ENCODE results near the gene SLC22A23. TPM values are rescaled to one million over a fixed set of nuclear protein-coding genes. Genes with fewer than 3 reads are reported as not detected.

The SLC22A23 gene
- polyA plus RNA-seq, 1 donor (not counting 4 experiments of a cell fraction or from before 2014, with no cell fraction given): 4.3 TPM

- Histone ChIP-seq H3K36me3 (ENCODE audit: control insufficient read depth in 2 of 2, extremely low read depth in 1 of 2, insufficient read depth in 2 of 2, low read length in 2 of 2) (no peaks in the 10 kb centered on the region), H3K79me2 (ENCODE audit: control insufficient read depth, insufficient read depth, low read length) (no peaks in the 10 kb centered on the region), H3K27ac (ENCODE audit: control insufficient read depth, insufficient read depth, low read length) (no peak within 1 kb of the TSS), H3K9me3 (ENCODE audit: control insufficient read depth, low read depth, low read length) (no peaks in the 10 kb centered on the region), H3K4me2 (ENCODE audit: control insufficient read depth, extremely low read depth, insufficient read depth, low read depth, low read length) (peak within 1 kb of the TSS; percentile 82), H3K9me1 (ENCODE audit: control insufficient read depth, extremely low read depth, insufficient read depth, low read length) (no peaks in the 10 kb centered on the region), H2AFZ (ENCODE audit: control insufficient read depth, low read length) (peak within 1 kb of the TSS; percentile 35), H3K4me3 (ENCODE audit: control insufficient read depth in 2 of 3, extremely low read depth in 1 of 3, insufficient read depth in 2 of 3, low read depth in 1 of 3, low read length in 3 of 3) (peak within 1 kb of the TSS; percentile 26 to 56 (median 35)), H3K9ac (ENCODE audit: control insufficient read depth, extremely low read depth, insufficient read depth, low read length) (no peak within 1 kb of the TSS), H4K20me1 (ENCODE audit: control insufficient read depth, extremely low read depth, insufficient read depth, low read length) (no peaks in the 10 kb centered on the region), H3K27me3 (ENCODE audit: control insufficient read depth, extremely low read depth, insufficient read depth, low read length) (peaks cover 79% of the 10 kb centered on the region), H3K4me1 (ENCODE audit: control insufficient read depth, extremely low read depth, insufficient read depth, low read length) (peaks cover 18% of the 10 kb centered on the region)
- peak; percentile 60 for TF ChIP-seq EZH2 (IDR thresholded peaks at IDR 0.05; ENCODE audit: low read length)
- no peak for TF ChIP-seq CTCF (optimal IDR thresholded peaks at IDR 0.05 in 1 of 3, IDR thresholded peaks at IDR 0.05 in 1 of 3, conservative IDR thresholded peaks at IDR 0.05 in 1 of 3; ENCODE audit: extremely low read depth in 1 of 3, insufficient read depth in 2 of 3, low read length in 3 of 3)
- DNase-seq (ENCODE audit: low read depth, low spot score): no peak
- dilution Hi-C loops (cut with MboI; ENCODE audit: extremely low pct_ligation_motif_present, low sequenced_read_pairs): no loop called here
- no peak for FAIRE-seq
Measured at GRCh38 chr6:3227363-3228045, 229.3 kb downstream of the SLC22A23 start, which contains the start of gene TUBB2B. Gene TUBB2B (minus strand): TSS chr6:3227653. CDS start chr6:3227543, 110 bp downstream.

GRCh38 chr6:3226481-3227362 is 230.1 kb downstream of the SLC22A23 start:
- H3K4me2 ChIP-seq (ENCODE audit: control insufficient read depth, extremely low read depth, insufficient read depth, low read depth, low read length): peak overlapping the region; percentile 82
- no peaks in the 10 kb centered on the region for H3K9me3 ChIP-seq (ENCODE audit: control insufficient read depth, low read depth, low read length)
- H3K27ac ChIP-seq (ENCODE audit: control insufficient read depth, insufficient read depth, low read length): no peak overlapping the region
- no peak for TF ChIP-seq CTCF (optimal IDR thresholded peaks at IDR 0.05 in 1 of 3, IDR thresholded peaks at IDR 0.05 in 1 of 3, conservative IDR thresholded peaks at IDR 0.05 in 1 of 3; ENCODE audit: extremely low read depth in 1 of 3, insufficient read depth in 2 of 3, low read length in 3 of 3)
- peak; percentile 100 for TF ChIP-seq EZH2 (IDR thresholded peaks at IDR 0.05; ENCODE audit: low read length)
- no peaks in the 10 kb centered on the region for H3K36me3 ChIP-seq (ENCODE audit: control insufficient read depth in 2 of 2, extremely low read depth in 1 of 2, insufficient read depth in 2 of 2, low read length in 2 of 2)
- no peaks in the 10 kb centered on the region for H3K79me2 ChIP-seq (ENCODE audit: control insufficient read depth, insufficient read depth, low read length)
- H3K9ac ChIP-seq (ENCODE audit: control insufficient read depth, extremely low read depth, insufficient read depth, low read length): no peak overlapping the region
- peaks cover 18% of the 10 kb centered on the region for H3K4me1 ChIP-seq (ENCODE audit: control insufficient read depth, extremely low read depth, insufficient read depth, low read length)
- H2AFZ ChIP-seq (ENCODE audit: control insufficient read depth, low read length): peak overlapping the region; percentile 35
- DNase-seq (ENCODE audit: low read depth, low spot score): no peak
- dilution Hi-C loops (cut with MboI; ENCODE audit: extremely low pct_ligation_motif_present, low sequenced_read_pairs): no loop called here
- H3K4me3 ChIP-seq (ENCODE audit: control insufficient read depth in 2 of 3, extremely low read depth in 1 of 3, insufficient read depth in 2 of 3, low read depth in 1 of 3, low read length in 3 of 3): peak overlapping the region; percentile 26 to 56 (median 35)
- FAIRE-seq: no peak
- H3K27me3 ChIP-seq (ENCODE audit: control insufficient read depth, extremely low read depth, insufficient read depth, low read length): peaks cover 71% of the 10 kb centered on the region
- no peaks in the 10 kb centered on the region for H3K9me1 ChIP-seq (ENCODE audit: control insufficient read depth, extremely low read depth, insufficient read depth, low read length)
- H4K20me1 ChIP-seq (ENCODE audit: control insufficient read depth, extremely low read depth, insufficient read depth, low read length): no peaks in the 10 kb centered on the region

Measured in keratinocyte (primary cell).